SH-SY5Y (cell line): ENCODE results near the gene CUEDC2.

ENCODE experiments used
- GATA2 ChIP-seq: IDR thresholded peaks from 2 replicates; pipeline ENCODE4 v1.6.1; 2011; ENCODE audit warnings: mild to moderate bottlenecking, low read depth, low read length
- GATA3 ChIP-seq: IDR thresholded peaks from 2 replicates; pipeline ENCODE4 v1.6.1; 2011; ENCODE audit warnings: low read depth, mild to moderate bottlenecking, low read length, moderate library complexity

- TF ChIP-seq GATA2 (no peak), GATA3 (no peak)
Measured at GRCh38 chr10:102453502-102453901, 21.1 kb upstream of the CUEDC2 start.
